ENCODE data around the gene PLD1.
"Not testable (repeated sequence)": the region's sequence is repeated elsewhere in the genome, so short reads cannot be mapped to it uniquely, and the experiment has no call there.

Gene PLD1

DNA sequence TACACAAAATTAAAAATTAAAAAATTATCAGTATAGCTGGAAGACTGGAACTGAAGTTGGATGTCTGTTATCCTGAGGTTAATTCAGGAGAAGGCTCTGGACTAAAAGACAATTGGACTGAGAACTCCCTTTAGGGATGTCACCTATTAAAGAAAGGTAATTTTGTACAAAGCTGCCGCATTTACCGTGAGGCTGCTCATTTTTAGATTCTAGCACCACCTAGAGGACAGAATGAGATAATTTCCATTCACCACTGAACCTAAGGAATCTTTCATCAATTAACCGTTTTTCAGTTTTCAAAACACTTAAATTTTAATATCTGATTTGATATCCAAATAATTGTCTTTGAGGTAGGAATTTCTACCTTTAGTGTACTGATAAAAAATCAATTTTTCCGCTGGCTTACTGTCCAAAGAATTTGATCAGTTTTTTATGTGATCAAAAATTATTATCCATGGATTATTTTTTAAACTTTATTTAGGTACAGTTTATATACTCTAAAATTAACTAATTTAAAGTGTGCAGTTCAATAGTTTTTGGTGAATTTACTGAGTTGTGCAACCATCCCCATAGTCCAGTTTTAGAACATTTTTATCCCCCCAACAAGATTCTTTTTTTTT lies 243.4 kb downstream of the PLD1 start:
- FAIRE-seq (no peak), DNase-seq (ENCODE audit: low spot score) (peak; percentile 35)

DNA sequence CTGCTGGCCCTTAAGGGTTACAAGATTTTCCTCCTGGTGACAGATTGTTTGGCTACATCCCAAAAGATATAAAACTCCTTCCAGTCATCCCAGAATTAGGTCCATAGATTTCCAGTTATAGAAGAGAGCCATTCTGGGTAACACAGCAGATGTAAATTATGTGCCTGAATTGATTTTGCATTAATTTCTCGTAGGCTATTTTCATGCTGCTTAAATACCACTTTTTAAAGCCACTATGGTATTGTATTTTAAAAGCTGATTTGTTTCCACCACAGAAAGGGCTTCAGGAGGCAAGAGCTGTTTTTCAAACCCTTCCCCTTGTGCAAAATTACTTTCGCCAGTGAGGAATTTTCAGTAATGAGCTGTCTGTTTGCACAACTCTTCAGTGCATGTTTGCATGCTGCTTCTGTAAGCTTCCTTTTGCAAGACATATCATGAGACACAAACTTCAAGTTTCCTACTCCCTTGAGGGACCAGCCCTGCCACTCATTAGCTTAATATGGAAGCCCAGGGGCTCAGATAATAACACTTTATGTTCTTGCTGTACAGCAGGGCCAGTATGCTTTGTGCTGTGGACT lies 244.7 kb downstream of the PLD1 start:
- FAIRE-seq, result no peak
- no peak for DNase-seq (ENCODE audit: low spot score)

DNA sequence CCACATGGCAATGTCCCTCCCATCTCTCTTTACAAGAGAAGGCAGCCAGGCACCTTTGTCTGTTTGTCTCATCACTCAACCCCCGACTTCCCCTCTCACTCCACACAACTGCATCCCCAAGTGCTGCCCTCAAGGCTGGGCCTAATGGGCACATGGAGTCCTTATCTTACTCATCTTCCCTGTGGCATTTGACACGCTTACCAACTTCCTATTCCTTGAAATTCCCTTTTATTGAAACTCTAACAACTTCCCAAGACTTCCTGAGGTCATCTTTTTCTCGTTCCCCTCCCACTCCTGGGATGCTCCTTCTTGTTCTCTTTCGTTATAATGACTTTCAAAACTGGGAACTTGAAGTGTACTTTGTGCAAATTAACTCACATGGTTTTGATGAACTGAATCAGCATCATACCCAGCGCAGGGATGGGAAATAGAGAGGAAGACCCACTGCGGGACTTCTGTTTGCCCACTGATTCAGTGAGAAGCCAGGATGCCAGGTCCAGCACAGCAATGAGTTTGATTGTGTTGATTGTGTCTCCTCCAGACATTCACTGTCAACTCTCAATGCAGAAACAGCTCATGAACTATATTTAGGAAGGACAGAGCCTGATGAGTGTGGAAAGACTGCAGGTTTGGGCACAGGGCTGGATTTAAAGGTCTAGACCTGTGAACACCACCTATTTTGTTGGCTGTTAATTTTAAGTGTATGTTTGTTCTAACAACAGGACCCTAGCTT lies 245.4 kb downstream of the PLD1 start:
- DNase-seq (ENCODE audit: low spot score) (no peak), FAIRE-seq (no peak)

DNA sequence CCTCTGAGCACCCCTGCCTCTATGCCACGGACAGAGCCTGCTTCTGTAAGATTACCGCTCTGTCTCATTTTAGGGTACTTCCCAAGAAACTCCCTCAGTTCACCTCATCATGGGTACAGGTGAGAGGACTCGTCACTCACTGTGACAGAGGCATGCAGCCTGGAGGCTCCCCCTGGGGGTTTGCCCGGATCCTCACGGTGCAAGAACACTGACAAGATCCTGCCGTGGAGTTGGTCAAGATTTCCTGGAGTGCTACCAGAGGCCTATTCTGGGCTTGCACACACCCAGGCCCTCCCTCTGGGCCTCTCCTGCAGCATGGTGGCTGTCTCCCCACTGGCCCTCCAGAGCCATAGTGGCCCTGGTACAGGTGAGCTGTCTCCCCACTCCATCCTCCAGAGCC lies 247.0 kb downstream of the PLD1 start:
- FAIRE-seq (no peak), DNase-seq (ENCODE audit: low spot score) (no peak)

DNA sequence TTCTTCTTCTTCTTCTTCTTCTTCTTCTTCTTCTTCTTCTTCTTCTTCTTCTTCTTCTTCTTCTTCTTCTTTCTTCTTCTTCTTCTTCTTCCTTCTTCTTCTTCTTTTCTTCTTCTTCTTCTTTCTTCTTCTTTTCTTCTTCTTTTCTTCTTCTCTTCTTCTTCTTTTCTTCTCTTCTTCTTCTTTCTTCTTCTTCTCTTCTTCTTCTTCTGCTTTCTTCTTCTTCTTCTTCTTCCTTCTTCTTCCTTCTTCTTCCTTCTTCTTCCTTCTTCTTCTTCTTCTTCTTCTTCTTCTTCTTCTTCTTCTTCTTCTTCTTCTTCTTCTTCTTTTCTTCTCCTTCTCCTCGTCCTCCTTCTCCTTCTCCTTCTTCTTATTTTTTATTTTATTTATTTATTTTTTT lies 247.8 kb downstream of the PLD1 start:
- FAIRE-seq; DNase-seq (ENCODE audit: low spot score): not testable (repeated sequence)

DNA sequence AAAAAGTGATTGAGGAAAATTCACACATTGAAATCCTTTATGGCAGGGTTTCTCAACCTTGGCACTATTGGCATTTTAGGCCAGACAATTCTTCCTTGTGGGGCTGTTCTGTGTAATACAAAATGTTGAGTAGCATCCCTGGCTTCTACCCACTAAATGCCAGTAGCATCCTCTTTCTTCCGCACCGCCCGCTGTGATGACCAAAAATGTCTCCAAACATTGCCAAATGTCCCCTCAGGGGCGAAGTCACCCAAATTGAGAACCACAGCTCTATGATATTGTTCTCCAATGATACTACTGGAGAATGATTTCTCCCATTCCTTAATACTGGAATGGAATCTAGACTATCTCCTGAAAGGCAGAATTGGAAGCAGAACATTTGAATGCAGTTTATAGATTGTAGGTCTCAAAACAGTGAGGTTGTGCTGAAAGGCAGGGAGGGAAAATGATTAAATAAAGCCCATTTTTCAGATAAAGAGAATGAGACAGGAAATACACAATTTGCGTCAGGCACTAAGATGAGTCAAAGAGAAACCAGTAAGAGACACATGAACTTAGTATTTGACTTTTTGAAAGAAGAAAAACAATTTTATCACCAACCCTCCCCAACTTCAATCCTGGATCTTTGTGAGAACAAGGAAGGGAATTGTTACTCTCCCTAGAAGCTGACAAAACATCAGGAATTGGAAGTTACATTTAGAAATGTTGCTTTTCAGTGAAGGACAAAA lies 248.5 kb downstream of the PLD1 start:
- DNase-seq (ENCODE audit: low spot score) (no peak), FAIRE-seq (no peak)

DNA sequence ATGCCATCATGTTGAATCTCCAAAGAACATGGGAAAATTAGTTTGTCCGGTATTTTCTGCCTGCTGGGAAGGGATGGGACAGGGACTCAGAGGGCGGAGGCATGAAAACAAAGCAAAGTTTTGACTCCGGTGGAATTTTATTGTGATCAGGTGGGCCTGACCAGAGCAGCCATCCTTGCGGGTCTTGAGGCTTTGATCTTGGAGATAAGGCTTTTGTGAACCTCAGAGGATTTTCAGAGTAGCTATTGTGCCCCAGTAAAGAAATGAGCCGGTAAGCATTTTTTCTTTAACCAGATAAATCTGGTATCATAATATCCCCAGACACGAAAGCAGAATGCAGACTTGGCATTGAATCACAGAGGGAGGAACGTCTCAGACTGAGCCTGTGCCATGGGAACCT lies 250.7 kb downstream of the PLD1 start:
- DNase-seq (ENCODE audit: low spot score) (no peak), FAIRE-seq (no peak)

DNA sequence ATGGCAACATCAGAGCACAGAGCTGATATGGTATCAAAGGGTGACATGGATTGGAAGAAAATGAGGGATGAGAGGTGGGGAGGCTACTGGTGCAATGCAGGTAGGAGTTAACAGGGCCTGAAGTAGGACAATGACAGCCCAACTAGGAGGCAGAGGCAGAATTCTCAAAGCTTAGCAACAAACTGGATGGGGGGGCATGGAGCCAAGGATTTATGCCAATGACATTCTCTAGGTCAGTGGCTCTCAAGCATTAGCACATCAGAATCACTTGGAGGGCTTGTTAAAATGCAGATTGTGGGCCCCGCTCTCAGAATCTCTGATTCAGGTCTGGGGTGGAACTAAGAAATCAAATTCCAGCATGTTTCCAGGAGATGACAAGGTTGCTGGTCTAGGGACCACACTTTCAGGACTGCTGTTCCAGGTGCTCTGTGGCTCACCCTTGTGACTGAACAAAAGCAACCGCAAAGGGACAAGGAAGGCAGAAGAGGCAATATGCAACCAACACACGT lies 252.0 kb downstream of the PLD1 start:
- no peak for FAIRE-seq
- no peak for DNase-seq (ENCODE audit: low spot score)

DNA sequence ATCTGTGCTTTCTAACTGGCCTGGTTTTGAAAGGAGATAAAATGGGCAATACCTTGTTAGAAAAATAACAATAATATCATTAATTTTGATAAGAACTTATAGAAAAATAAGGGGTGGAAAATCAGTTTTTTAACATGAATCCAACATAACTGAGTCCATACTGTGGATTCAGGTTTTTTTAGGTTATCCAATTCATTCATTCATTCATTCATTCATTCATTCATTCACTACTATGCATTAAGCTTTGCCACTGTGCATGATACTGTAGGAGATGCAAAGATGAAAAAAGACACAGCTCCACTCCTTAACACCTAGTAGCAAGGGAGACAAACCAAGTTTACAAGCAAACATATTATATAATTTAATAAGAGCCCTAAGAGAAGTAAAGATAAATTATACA lies 253.1 kb downstream of the PLD1 start:
- DNase-seq (ENCODE audit: low spot score), result no peak
- FAIRE-seq, result no peak

DNA sequence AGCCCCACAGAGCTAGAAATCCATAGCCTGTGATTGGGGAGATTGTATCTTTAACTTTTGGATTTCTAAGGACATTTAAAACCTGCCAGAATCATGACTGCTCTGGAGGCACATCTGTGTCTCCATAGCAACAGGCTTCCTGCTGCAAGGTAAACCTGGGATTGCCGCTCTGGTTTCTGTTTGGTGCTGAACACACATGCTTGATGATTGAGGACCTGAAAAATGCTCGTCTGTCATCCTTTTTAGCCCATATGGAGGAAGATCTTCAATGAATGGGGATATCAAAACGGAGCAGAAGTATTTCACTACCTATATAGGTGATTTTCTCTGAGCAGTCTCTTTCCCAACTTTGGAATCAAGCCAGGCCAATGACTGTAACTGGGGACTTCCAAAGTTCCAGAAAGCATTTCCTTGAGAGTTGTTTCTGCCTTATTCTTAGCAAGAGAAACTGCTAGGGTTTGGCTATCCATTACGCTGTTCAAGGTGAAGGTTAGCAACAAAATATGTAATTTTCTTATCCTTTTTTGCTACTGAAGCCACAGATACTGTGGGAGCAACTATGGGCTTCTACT lies 253.6 kb downstream of the PLD1 start:
- DNase-seq (ENCODE audit: low spot score), result no peak
- no peak for FAIRE-seq

DNA sequence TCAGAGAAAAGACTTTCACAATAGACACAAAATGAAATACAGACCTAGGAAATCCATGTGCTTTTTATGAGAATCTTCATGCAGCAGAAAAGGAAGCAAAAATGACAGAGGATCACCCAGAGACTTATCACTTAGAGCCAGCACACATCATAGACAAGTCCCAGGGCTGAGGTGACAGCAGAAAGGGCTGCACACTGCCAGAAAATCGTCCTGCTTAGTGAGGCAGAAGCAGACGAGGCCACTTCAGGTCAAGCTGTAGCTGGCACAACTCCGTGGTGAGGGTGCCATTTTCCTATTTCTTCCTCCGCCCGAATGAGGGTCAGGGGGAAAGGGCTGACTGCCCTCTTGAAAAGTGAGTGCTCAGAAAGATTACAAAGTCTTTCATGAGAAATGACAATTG lies 254.1 kb downstream of the PLD1 start:
- FAIRE-seq, result no peak

DNA sequence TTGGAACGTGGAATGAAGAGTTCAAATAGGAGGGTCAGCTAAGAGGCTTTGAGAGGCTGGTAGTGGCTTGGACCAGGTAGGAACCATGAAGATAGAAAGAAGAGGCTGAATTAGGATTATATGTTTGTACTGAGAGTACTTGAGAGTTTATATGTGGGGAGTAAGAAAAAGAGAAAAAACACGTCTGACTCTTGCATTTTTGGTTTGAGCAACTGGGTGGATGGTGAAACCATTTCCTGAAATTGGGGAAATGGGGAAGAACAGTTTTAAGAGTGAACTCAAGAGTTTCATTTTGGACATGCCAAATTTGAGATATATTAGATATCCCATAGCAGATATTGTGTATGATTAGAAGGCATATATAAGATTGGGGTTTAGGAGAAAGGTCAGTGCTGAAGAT lies 257.2 kb downstream of the PLD1 start:
- FAIRE-seq, result no peak
- no peak for DNase-seq (ENCODE audit: low spot score)

More for the DNA sequence above, 254.1 kb downstream of the PLD1 start:
- no peak for DNase-seq (ENCODE audit: low spot score)

DNA sequence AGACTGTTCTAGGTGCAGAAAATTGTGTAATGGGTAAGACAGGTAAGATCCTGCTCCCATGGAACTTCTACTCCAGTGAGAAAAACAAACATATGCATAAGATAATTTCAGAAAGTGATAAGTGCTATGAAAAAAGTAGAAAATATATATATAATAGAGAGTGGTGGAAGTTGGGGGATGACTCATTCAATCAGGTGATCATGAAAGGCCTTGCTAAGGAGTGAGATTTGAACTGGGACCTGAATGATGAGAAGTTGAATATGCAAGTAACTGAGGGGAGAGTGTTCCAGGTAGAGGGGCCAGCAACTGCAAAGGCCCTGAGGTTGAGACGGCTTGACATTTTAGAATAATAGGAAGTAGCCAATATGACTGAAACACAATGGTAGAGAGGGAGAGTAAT lies 257.8 kb downstream of the PLD1 start:
- FAIRE-seq (no peak), DNase-seq (ENCODE audit: low spot score) (no peak)

DNA sequence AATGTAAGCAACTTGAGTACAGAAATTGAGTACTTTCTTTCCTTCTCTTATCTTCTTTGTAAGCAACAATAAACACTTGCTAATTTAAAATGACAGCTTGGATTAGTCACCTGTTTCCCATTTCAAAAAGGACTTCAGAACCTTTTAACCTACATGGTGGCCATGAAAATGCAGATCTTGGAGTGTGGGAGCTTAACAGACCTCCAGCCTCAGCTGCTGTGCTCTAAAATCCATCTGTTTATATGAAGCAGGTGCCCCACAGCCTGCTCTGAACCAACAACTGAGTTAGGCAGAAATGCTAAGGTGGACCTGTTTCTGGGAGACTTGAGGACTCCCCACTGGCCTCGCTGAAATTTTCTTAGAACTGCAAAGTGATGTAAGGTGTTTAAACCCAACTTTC lies 259.0 kb downstream of the PLD1 start:
- DNase-seq (ENCODE audit: low spot score) (no peak), FAIRE-seq (no peak)
